Vagina (tissue), 2 donors: ENCODE measurements around the gene C10orf71. TPM values are rescaled to one million over a fixed set of nuclear protein-coding genes. Genes with fewer than 3 reads are reported as not detected.

Experiments used
- DNase-seq, 2 donors: peaks; one replicate each; pipeline ENCODE4 v3.0.0-alpha.2; 2017; ENCODE audit errors: extremely low spot score in 2 of 2
- H3K27ac ChIP-seq: fragments of 200-600 bp; sonication (generic); one replicate; pipeline ENCODE4 v1.5.1; 2019
- H3K27me3 ChIP-seq: fragments of 200-600 bp; sonication (generic); one replicate; pipeline ENCODE4 v1.5.1; 2019
- H3K36me3 ChIP-seq, 2 donors: fragments of 200-600 bp; sonication (generic); one replicate each; pipeline ENCODE4 v1.5.1; 2017 to 2019
- H3K4me1 ChIP-seq: fragments of 200-600 bp; sonication (generic); one replicate; pipeline ENCODE4 v1.5.1; 2019
- H3K4me3 ChIP-seq, 2 donors: fragments of 200-600 bp; sonication (generic); 1 replicate in 1 of 2; 2 replicates in 1 of 2; pipeline ENCODE4 v1.5.1; 2016 to 2019
- H3K9me3 ChIP-seq: fragments of 200-600 bp; sonication (generic); one replicate; pipeline ENCODE4 v1.5.1; 2019
- POLR2A ChIP-seq, 2 donors: fragments of 450-650 bp; IDR thresholded peaks; one replicate each; pipeline ENCODE4 v1.6.1; 2017; ENCODE audit warnings: antibody characterized with exemption in 2 of 2, mild to moderate bottlenecking in 2 of 2, moderate library complexity in 2 of 2
- POLR2AphosphoS5 ChIP-seq, 2 donors: sonication (generic); formaldehyde crosslinking; IDR thresholded peaks; one replicate each; pipeline ENCODE4 v1.9.0; 2017; ENCODE audit warnings: antibody characterized with exemption in 2 of 2, mild to moderate bottlenecking in 2 of 2, low read depth in 1 of 2; ENCODE audit not compliant: insufficient read depth in 1 of 2
- intact Hi-C: fragments of 100-400 bp; cut with DNase I; formaldehyde crosslinking; loops from one replicate; pipeline ENCODE4 v1.15.1; 2023
- total RNA-seq: library from RNA; depleted of rRNA; stranded (reverse); fragments of >200 nt; gene quantifications from one replicate; pipeline ENCODE4 v1.2.3, GENCODE V29; 2016
- TF ChIP-seq, protein P1 (sequence below), 3 experiments: fragments of 450-650 bp in 2 of 3; fragments of 200-600 bp in 1 of 3; sonication (generic) in 1 of 3; IDR thresholded peaks; one replicate each; pipeline ENCODE4 v1.5.1; 2017 to 2019; ENCODE audit warnings: antibody characterized with exemption in 3 of 3, mild to moderate bottlenecking in 2 of 3, moderate library complexity in 2 of 3

C10orf71 gene
- total RNA-seq, 1 donor from 2014 or later = not detected

DNA sequence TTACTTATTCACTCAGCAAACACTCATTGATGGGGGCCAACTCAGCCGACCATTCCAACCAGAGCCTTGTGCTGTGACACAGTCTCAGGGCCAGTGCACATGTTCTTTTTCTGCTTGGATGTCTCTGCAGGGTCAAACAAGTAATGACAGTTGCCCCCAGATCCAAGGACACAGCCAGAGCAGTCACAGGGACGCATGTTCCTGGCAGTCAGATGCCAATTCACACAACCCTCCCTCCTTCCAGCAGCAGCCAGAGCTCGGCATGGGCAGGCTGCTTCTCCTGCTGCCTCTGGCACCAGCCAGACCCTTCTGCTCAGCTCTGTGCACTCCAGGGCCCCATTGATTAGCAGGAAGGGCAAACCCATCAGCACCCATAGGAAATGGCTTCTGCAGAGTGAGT is 76.6 kb downstream of the C10orf71 start:
- H3K27ac ChIP-seq = no peak overlapping the region
- intact Hi-C loops = no loop called here
- TF ChIP-seq POLR2A (IDR thresholded peaks at IDR 0.05) = no peak
- TF ChIP-seq, protein P1, sequence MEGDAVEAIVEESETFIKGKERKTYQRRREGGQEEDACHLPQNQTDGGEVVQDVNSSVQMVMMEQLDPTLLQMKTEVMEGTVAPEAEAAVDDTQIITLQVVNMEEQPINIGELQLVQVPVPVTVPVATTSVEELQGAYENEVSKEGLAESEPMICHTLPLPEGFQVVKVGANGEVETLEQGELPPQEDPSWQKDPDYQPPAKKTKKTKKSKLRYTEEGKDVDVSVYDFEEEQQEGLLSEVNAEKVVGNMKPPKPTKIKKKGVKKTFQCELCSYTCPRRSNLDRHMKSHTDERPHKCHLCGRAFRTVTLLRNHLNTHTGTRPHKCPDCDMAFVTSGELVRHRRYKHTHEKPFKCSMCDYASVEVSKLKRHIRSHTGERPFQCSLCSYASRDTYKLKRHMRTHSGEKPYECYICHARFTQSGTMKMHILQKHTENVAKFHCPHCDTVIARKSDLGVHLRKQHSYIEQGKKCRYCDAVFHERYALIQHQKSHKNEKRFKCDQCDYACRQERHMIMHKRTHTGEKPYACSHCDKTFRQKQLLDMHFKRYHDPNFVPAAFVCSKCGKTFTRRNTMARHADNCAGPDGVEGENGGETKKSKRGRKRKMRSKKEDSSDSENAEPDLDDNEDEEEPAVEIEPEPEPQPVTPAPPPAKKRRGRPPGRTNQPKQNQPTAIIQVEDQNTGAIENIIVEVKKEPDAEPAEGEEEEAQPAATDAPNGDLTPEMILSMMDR (IDR thresholded peaks at IDR 0.05) = no peak
- no peak for TF ChIP-seq POLR2AphosphoS5 (IDR thresholded peaks at IDR 0.05; ENCODE audit: insufficient read depth in 1 of 2, low read depth in 1 of 2)
- no peaks in the 10 kb centered on the region for H3K27me3 ChIP-seq
- no peaks in the 10 kb centered on the region for H3K4me1 ChIP-seq
- no peak for DNase-seq
- H3K4me3 ChIP-seq = no peak overlapping the region
- H3K36me3 ChIP-seq = no peaks in the 10 kb centered on the region
- H3K9me3 ChIP-seq = no peaks in the 10 kb centered on the region

Other genes with a start within 250 kb of the C10orf71 start
- 14.0 TPM for gene VSTM4, start 183.6 kb upstream of the C10orf71 start, total RNA-seq
- gene FAM170B, start 165.1 kb upstream of the C10orf71 start, total RNA-seq = not detected
- 17.9 TPM for gene TMEM273, start 110.8 kb upstream of the C10orf71 start, total RNA-seq
- not detected for gene DRGX, start 96.9 kb downstream of the C10orf71 start, total RNA-seq
- gene ERCC6, start 240.0 kb downstream of the C10orf71 start, total RNA-seq = 15.2 TPM